GM21737 (cell line): ENCODE measurements around the gene CHD2.

Source experiments
- ATAC-seq: cut with Tn5 transposase; IDR thresholded peaks from one replicate; pipeline ENCODE4 v1.9.1; 2021; ENCODE audit warnings: mild to moderate bottlenecking, moderate library complexity; ENCODE audit not compliant: unreplicated experiment

The CHD2 gene

GRCh38 chr15:92954578-92954977 lies 54.5 kb downstream of the CHD2 start:
- no peak for ATAC-seq

- ATAC-seq, result no peak
These were observed 55.6 kb downstream of the CHD2 start for GRCh38 chr15:92955706-92956105.

GRCh38 chr15:92958105-92958504 lies 58.0 kb downstream of the CHD2 start:
- no peak for ATAC-seq

GRCh38 chr15:92959219-92959618 lies 59.1 kb downstream of the CHD2 start:
- ATAC-seq, result no peak

GRCh38 chr15:92960996-92961681 lies 61.0 kb downstream of the CHD2 start:
- no peak for ATAC-seq

- no peak for ATAC-seq
These were observed 62.8 kb downstream of the CHD2 start for GRCh38 chr15:92962914-92963313.

GRCh38 chr15:92963794-92964193 lies 63.7 kb downstream of the CHD2 start:
- no peak for ATAC-seq

- ATAC-seq, result no peak
These were observed 69.0 kb downstream of the CHD2 start for GRCh38 chr15:92968926-92969651.

GRCh38 chr15:92970656-92971055 lies 70.5 kb downstream of the CHD2 start:
- no peak for ATAC-seq

GRCh38 chr15:92971081-92971480 lies 71.0 kb downstream of the CHD2 start:
- no peak for ATAC-seq

- no peak for ATAC-seq
These were observed 71.6 kb downstream of the CHD2 start for GRCh38 chr15:92971713-92972112.

- ATAC-seq, result no peak
These were observed 74.2 kb downstream of the CHD2 start for GRCh38 chr15:92974183-92974915.

GRCh38 chr15:92979011-92979701 lies 79.0 kb downstream of the CHD2 start:
- no peak for ATAC-seq

- no peak for ATAC-seq
These were observed 81.2 kb downstream of the CHD2 start for GRCh38 chr15:92981333-92981732.

GRCh38 chr15:92984161-92984560 lies 84.0 kb downstream of the CHD2 start:
- no peak for ATAC-seq

- peak; percentile 88 for ATAC-seq
These were observed 89.3 kb downstream of the CHD2 start for GRCh38 chr15:92989470-92989869.

- no peak for ATAC-seq
These were observed 89.9 kb downstream of the CHD2 start for GRCh38 chr15:92990031-92990430.

- no peak for ATAC-seq
These were observed 92.6 kb downstream of the CHD2 start for GRCh38 chr15:92992720-92993119.

- no peak for ATAC-seq
These were observed 97.7 kb downstream of the CHD2 start for GRCh38 chr15:92997821-92998220.

GRCh38 chr15:93001156-93001555 lies 101.0 kb downstream of the CHD2 start:
- ATAC-seq, result no peak

- ATAC-seq, result no peak
These were observed 101.8 kb downstream of the CHD2 start for GRCh38 chr15:93001881-93002280.
